Stimulated activated effector memory CD8-positive, alpha-beta T cell treated with anti-CD3 and anti-CD28 coated beads, Interleukin-12 subunit alpha, Interleukin-12 subunit beta, amount 100 ng/mL, for 72 hours (primary cell): ENCODE results near the gene ZBTB46.
A peak's percentile ranks its signal among the peaks of the same experiment; 100 is the strongest.

ENCODE experiments used
- ATAC-seq: fragments of 150-1000 bp; cut with Tn5 transposase; 2 replicates; pipeline ENCODE4 v1.10.0; 2021
- DNase-seq, 2 donors: peaks; one replicate each; pipeline ENCODE4 v3.0.0; 2021 to 2022; ENCODE audit warnings: low spot score in 2 of 2
- H3K27ac Mint-ChIP-seq: one replicate; pipeline ENCODE4 v1.8.0; 2022; ENCODE audit warnings: mild to moderate bottlenecking, mixed read lengths
- H3K36me3 Mint-ChIP-seq: one replicate; pipeline ENCODE4 v1.8.0; 2022; ENCODE audit warnings: mild to moderate bottlenecking, mixed read lengths
- H3K4me1 Mint-ChIP-seq: one replicate; pipeline ENCODE4 v1.8.0; 2022; ENCODE audit warnings: mixed read lengths
- H3K4me3 Mint-ChIP-seq: one replicate; pipeline ENCODE4 v1.8.0; 2022; ENCODE audit warnings: mild to moderate bottlenecking, mixed read lengths
- H3K9me3 Mint-ChIP-seq: one replicate; pipeline ENCODE4 v1.8.0; 2022; ENCODE audit warnings: mixed read lengths

ZBTB46 gene

DNA sequence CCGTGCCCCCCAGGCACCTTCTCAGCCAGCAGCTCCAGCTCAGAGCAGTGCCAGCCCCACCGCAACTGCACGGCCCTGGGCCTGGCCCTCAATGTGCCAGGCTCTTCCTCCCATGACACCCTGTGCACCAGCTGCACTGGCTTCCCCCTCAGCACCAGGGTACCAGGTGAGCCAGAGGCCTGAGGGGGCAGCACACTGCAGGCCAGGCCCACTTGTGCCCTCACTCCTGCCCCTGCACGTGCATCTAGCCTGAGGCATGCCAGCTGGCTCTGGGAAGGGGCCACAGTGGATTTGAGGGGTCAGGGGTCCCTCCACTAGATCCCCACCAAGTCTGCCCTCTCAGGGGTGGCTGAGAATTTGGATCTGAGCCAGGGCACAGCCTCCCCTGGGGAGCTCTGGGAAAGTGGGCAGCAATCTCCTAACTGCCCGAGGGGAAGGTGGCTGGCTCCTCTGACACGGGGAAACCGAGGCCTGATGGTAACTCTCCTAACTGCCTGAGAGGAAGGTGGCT is 133.7 kb downstream of the ZBTB46 start:
- Mint-ChIP-seq H3K4me1 (peaks cover 37% of the 10 kb centered on the region), H3K4me3 (peak overlapping the region; percentile 35), H3K27ac (peak overlapping the region; percentile 67), H3K9me3 (no peaks in the 10 kb centered on the region), H3K36me3 (peaks cover 59% of the 10 kb centered on the region)
- DNase-seq (peak in 1 of 2 donors; percentile 54), ATAC-seq (no peak)

DNA sequence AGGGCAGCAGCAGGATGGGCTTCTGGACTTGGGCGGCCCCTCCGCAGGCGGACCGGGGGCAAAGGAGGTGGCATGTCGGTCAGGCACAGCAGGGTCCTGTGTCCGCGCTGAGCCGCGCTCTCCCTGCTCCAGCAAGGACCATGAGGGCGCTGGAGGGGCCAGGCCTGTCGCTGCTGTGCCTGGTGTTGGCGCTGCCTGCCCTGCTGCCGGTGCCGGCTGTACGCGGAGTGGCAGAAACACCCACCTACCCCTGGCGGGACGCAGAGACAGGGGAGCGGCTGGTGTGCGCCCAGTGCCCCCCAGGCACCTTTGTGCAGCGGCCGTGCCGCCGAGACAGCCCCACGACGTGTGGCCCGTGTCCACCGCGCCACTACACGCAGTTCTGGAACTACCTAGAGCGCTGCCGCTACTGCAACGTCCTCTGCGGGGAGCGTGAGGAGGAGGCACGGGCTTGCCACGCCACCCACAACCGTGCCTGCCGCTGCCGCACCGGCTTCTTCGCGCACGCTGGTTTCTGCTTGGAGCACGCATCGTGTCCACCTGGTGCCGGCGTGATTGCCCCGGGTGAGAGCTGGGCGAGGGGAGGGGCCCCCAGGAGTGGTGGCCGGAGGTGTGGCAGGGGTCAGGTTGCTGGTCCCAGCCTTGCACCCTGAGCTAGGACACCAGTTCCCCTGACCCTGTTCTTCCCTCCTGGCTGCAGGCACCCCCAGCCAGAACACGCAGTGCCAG is 134.3 kb downstream of the ZBTB46 start, which contains the start of gene TNFRSF6B:
Gene TNFRSF6B, plus strand, starts transcription at position 25 of the 729 bp plus-strand sequence. Its CDS starts 116 bp downstream, at position 141.
- Mint-ChIP-seq H3K9me3 (no peaks in the 10 kb centered on the region), H3K4me1 (peaks cover 31% of the 10 kb centered on the region), H3K27ac (peak within 1 kb of the TSS; percentile 70), H3K36me3 (peaks cover 63% of the 10 kb centered on the region), H3K4me3 (peak within 1 kb of the TSS; percentile 35)
- peak in 1 of 2 donors; percentile 51 for DNase-seq
- ATAC-seq = peak; percentile 1

DNA sequence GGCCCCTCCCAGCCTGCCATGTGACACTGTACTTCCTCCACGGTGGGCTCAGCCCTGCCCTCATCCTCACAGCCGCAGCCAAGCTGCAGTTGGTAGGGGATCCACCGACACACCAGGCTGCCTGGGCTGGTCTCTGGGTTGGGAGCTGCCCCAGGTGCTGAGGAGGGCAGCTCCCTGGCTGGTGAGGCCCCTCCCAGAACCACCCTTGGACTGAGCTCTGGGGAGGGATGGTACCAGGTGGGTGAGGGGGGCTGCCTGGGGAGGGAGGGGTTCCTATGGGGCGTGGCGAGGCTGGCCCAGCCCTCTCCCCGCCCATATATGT is 134.8 kb downstream of the ZBTB46 start:
- H3K27ac Mint-ChIP-seq = peak overlapping the region; percentile 70
- H3K9me3 Mint-ChIP-seq = no peaks in the 10 kb centered on the region
- ATAC-seq (peak; percentile 38), DNase-seq (peak in 1 of 2 donors; percentile 53)
- H3K4me1 Mint-ChIP-seq = peaks cover 34% of the 10 kb centered on the region
- H3K36me3 Mint-ChIP-seq = peaks cover 68% of the 10 kb centered on the region
- no peak overlapping the region for H3K4me3 Mint-ChIP-seq

DNA sequence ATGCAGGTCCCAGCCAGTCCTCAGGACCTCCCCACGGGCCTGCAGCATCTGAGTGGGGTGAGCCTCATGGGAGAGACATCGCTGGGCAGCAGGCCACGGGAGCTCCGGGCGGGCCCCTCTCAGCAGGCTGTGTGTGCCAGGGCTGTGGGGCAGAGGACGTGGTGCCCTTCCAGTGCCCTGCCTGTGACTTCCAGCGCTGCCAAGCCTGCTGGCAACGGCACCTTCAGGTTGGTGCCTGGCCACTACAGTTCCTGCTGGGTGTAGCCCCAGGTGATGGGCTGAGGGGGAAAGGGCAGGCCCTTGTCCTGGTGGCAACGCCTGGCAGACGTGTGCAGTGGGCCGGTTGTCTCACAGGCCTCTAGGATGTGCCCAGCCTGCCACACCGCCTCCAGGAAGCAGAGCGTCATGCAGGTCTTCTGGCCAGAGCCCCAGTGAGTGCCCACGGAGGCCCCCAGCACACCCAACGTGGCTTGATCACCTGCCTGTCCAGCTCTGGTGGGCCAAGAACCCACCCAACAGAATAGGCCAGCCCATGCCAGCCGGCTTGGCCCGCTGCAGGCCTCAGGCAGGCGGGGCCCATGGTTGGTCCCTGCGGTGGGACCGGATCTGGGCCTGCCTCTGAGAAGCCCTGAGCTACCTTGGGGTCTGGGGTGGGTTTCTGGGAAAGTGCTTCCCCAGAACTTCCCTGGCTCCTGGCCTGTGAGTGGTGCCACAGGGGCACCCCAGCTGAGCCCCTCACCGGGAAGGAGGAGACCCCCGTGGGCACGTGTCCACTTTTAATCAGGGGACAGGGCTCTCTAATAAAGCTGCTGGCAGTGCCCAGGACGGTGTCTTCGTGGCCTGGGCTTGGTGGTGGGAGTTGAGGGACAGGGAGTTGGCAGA is 135.4 kb downstream of the ZBTB46 start:
- no peak overlapping the region for H3K4me3 Mint-ChIP-seq
- no peak for DNase-seq
- H3K4me1 Mint-ChIP-seq = peaks cover 36% of the 10 kb centered on the region

DNA sequence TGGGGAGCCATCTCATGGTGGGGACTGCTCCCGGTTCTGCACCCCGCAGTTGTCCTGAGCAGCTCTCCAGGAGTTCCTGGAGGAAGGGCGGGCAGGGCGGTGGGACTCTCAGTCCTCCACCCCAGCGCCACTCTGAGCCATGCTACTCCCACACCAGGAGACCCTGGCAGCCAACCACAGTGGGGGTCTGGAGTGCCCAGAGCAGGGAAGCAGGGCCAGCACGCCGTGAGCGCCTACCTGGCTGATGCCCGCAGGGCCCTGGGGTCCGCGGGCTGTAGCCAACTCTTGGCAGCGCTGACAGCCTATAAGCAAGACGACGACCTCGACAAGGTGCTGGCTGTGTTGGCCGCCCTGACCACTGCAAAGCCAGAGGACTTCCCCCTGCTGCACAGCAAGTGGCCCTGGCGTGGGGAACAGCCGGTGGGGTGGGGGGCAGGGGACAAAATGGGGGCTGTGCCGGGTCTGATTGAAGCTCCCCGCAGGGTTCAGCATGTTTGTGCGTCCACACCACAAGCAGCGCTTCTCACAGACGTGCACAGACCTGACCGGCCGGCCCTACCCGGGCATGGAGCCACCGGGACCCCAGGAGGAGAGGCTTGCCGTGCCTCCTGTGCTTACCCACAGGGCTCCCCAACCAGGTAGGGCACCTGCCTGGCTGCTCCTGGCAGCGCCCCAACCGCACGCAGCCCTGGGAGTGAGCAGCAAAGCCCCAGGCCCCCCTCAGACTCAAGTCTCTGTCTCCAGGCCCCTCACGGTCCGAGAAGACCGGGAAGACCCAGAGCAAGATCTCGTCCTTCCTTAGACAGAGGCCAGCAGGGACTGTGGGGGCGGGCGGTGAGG is 136.3 kb downstream of the ZBTB46 start:
- H3K9me3 Mint-ChIP-seq = no peaks in the 10 kb centered on the region
- peaks cover 72% of the 10 kb centered on the region for H3K36me3 Mint-ChIP-seq
- DNase-seq (no peak), ATAC-seq (no peak)
- H3K27ac Mint-ChIP-seq = peak overlapping the region; percentile 96
- peaks cover 36% of the 10 kb centered on the region for H3K4me1 Mint-ChIP-seq
- no peak overlapping the region for H3K4me3 Mint-ChIP-seq

More for the DNA sequence above, 135.4 kb downstream of the ZBTB46 start:
- Mint-ChIP-seq H3K36me3 (peaks cover 72% of the 10 kb centered on the region), H3K27ac (peak overlapping the region; percentile 70), H3K9me3 (no peaks in the 10 kb centered on the region)
- no peak for ATAC-seq

DNA sequence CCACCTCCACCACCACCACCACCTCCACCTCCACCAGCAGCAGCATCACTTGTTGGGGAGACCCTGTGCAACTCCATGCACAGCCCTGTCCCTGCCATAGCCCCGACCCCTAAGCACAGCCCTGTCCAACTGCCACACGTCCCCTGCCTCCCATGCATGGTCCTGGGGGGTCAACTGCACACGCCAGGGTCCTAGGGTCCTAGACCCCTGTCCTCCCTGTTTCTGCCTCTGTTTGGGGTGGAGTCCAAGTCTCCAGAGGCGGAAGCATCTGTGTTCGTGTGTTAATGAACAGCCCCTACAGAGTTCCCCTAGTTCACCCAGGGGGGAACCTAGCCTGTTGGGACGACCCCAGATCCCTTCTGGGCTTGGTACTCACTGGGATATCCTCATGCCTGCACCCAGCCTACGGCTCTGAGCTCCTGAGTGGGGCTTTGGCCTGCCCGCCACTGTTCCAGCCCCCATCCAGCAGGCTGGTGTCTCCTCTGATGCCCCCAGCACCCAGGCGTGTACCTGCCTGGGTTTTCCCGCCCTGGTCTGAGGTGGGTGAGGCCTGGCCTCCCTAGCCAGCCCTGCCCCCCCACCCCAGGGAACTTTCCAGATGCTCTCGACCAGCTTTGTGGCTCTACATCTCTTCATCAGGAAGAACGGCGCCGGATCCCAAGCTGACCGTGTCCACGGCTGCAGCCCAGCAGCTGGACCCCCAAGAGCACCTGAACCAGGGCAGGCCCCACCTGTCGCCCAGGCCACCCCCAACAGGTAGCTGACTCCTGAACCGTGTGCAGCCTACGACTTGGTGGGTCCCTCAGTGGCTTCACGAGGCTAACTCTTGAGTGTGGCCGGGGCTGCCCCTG is 137.1 kb downstream of the ZBTB46 start:
- no peaks in the 10 kb centered on the region for H3K9me3 Mint-ChIP-seq
- no peak for DNase-seq
- peaks cover 72% of the 10 kb centered on the region for H3K36me3 Mint-ChIP-seq
- H3K27ac Mint-ChIP-seq = peak overlapping the region; percentile 96
- peaks cover 29% of the 10 kb centered on the region for H3K4me1 Mint-ChIP-seq
- H3K4me3 Mint-ChIP-seq = peak overlapping the region; percentile 10
- ATAC-seq = no peak
